ENCODE data around the gene MPDZ.

The MPDZ gene

GRCh38 chr9:13131416-13131815, 148.1 kb downstream of the MPDZ start:
- Histone ChIP-seq H3K36me3 (peaks cover 3% of the 10 kb centered on the region; the same call in 1 of the 2 replicates), H3K4me3 (ENCODE audit: low read depth, low read length) (no peak overlapping the region), H3K9me3 (ENCODE audit: severe bottlenecking) (no peaks in the 10 kb centered on the region), H3K27me3 (ENCODE audit: insufficient read depth, low read depth, severe bottlenecking) (no peaks in the 10 kb centered on the region), H3K27ac (no peak overlapping the region)
- DNase-seq: no peak
- TF ChIP-seq CTCF (IDR thresholded peaks at IDR 0.05; ENCODE audit: low read depth, low read length): no peak

- Histone ChIP-seq H3K27me3 (ENCODE audit: insufficient read depth, low read depth, severe bottlenecking) (no peaks in the 10 kb centered on the region), H3K9me3 (ENCODE audit: severe bottlenecking) (no peaks in the 10 kb centered on the region), H3K36me3 (peaks cover 6% of the 10 kb centered on the region), H3K27ac (no peak overlapping the region), H3K4me3 (ENCODE audit: low read depth, low read length) (no peak overlapping the region)
- no peak for TF ChIP-seq CTCF (IDR thresholded peaks at IDR 0.05; ENCODE audit: low read depth, low read length)
- no peak for DNase-seq
These were observed 151.1 kb downstream of the MPDZ start for GRCh38 chr9:13128266-13128860.

- peaks cover 4% of the 10 kb centered on the region; the same call in 1 of the 2 replicates for H3K36me3 ChIP-seq
These were observed 152.4 kb downstream of the MPDZ start for GRCh38 chr9:13127131-13127530.

GRCh38 chr9:13125261-13125660, 154.2 kb downstream of the MPDZ start:
- DNase-seq: no peak
- Histone ChIP-seq H3K27ac (no peak overlapping the region), H3K9me3 (ENCODE audit: severe bottlenecking) (no peaks in the 10 kb centered on the region), H3K36me3 (peaks cover 4% of the 10 kb centered on the region; the same call in 1 of the 2 replicates), H3K27me3 (ENCODE audit: insufficient read depth, low read depth, severe bottlenecking) (no peaks in the 10 kb centered on the region), H3K4me3 (ENCODE audit: low read depth, low read length) (no peak overlapping the region)
- TF ChIP-seq CTCF (IDR thresholded peaks at IDR 0.05; ENCODE audit: low read depth, low read length): no peak

More at GRCh38 chr9:13127131-13127530, 152.4 kb downstream of the MPDZ start:
- TF ChIP-seq CTCF (IDR thresholded peaks at IDR 0.05; ENCODE audit: low read depth, low read length): no peak
- no peak overlapping the region for H3K4me3 ChIP-seq (ENCODE audit: low read depth, low read length)
- DNase-seq: no peak
- no peaks in the 10 kb centered on the region for H3K9me3 ChIP-seq (ENCODE audit: severe bottlenecking)
- H3K27me3 ChIP-seq (ENCODE audit: insufficient read depth, low read depth, severe bottlenecking): no peaks in the 10 kb centered on the region
- H3K27ac ChIP-seq: no peak overlapping the region

- no peak for TF ChIP-seq CTCF (IDR thresholded peaks at IDR 0.05; ENCODE audit: low read depth, low read length)
- H3K27me3 ChIP-seq (ENCODE audit: insufficient read depth, low read depth, severe bottlenecking): no peaks in the 10 kb centered on the region
- DNase-seq: no peak
- H3K4me3 ChIP-seq (ENCODE audit: low read depth, low read length): no peak overlapping the region
- no peaks in the 10 kb centered on the region for H3K9me3 ChIP-seq (ENCODE audit: severe bottlenecking)
- no peak overlapping the region for H3K27ac ChIP-seq
- H3K36me3 ChIP-seq: peaks cover 4% of the 10 kb centered on the region; the same call in 1 of the 2 replicates
These were observed 156.6 kb downstream of the MPDZ start for GRCh38 chr9:13122756-13123369.

Measured in WERI-Rb-1 (cell line).